Panc1 (cell line): Measurements from ENCODE around the gene UST. TPM values are rescaled to one million over a fixed set of nuclear protein-coding genes. Genes with fewer than 3 reads are reported as not detected.

ENCODE experiments used
- ATAC-seq: fragments of 200-7000 bp; cut with Tn5 transposase; 2 replicates; pipeline ENCODE4 v1.9.1; 2020; ENCODE audit warnings: mild to moderate bottlenecking, moderate library complexity
- BruUV-seq: library from RNA; stranded (reverse); fragments of 400-500 nt; replicated peaks from 2 replicates; lab custom pipeline; 2021; lab: Mats Ljungman, UMichigan
- CTCF ChIA-PET: fragments of 300-600 bp; sonication (Branson Sonifier 250); formaldehyde crosslinking; loops from one replicate; lab custom pipeline; 2022; ENCODE audit warnings: antibody characterized with exemption; lab: Charles Lee
- POLR2A ChIA-PET: fragments of 300-600 bp; sonication (Branson Sonifier 250); formaldehyde crosslinking; loops from one replicate; lab custom pipeline; 2022; ENCODE audit warnings: antibody characterized with exemption; lab: Charles Lee
- DNase-seq: peaks from one replicate; pipeline ENCODE4 v3.0.0-alpha.2; 2010; ENCODE audit warnings: low read depth, low spot score
- H3K27ac ChIP-seq: 2 replicates; pipeline ENCODE4 v1.5.1; 2011; ENCODE audit warnings: mild to moderate bottlenecking, low read length, inconsistent platforms
- H3K27me3 ChIP-seq: fragments of 200-500 bp; sonication (Bioruptor generic); 2 replicates; pipeline ENCODE4 v1.6.0; 2014; ENCODE audit warnings: low read length, inconsistent platforms; ENCODE audit not compliant: control insufficient read depth, insufficient read depth
- H3K36me3 ChIP-seq: fragments of 200-500 bp; sonication (Bioruptor generic); 2 replicates; pipeline ENCODE4 v1.5.1; 2014; ENCODE audit warnings: inconsistent platforms, mild to moderate bottlenecking, low read length, moderate library complexity; ENCODE audit not compliant: control insufficient read depth, insufficient read depth
- H3K4me1 ChIP-seq: 2 replicates; pipeline ENCODE4 v1.5.1; 2011; ENCODE audit warnings: inconsistent platforms, mild to moderate bottlenecking, low read length, moderate library complexity; ENCODE audit not compliant: control insufficient read depth, insufficient read depth
- H3K4me3 ChIP-seq, 2 experiments: 2 replicates each; pipeline ENCODE4 v1.5.1; 2011 to 2012; ENCODE audit warnings: low read depth in 2 of 2, low read length in 2 of 2, mild to moderate bottlenecking in 2 of 2, inconsistent platforms in 1 of 2, moderate library complexity in 1 of 2
- H3K9me3 ChIP-seq: fragments of 200-500 bp; sonication (Bioruptor generic); 2 replicates; pipeline ENCODE4 v1.5.1; 2014; ENCODE audit warnings: low read depth, mild to moderate bottlenecking, inconsistent platforms, low read length, moderate library complexity; ENCODE audit not compliant: control insufficient read depth, insufficient read depth
- CTCF ChIP-seq: fragments of 450-650 bp; IDR thresholded peaks from 2 replicates; pipeline ENCODE4 v1.5.1; 2017; ENCODE audit warnings: mild to moderate bottlenecking
- POLR2AphosphoS5 ChIP-seq: IDR thresholded peaks from 2 replicates; pipeline ENCODE4 v1.6.1; 2012; ENCODE audit warnings: mild to moderate bottlenecking, low read depth, low read length, moderate library complexity
- REST ChIP-seq, 2 experiments: IDR thresholded peaks; 2 replicates each; pipeline ENCODE4 v1.6.1; 2011 to 2012; ENCODE audit warnings: low read depth in 2 of 2, control low read depth in 1 of 2, low read length in 1 of 2, mild to moderate bottlenecking in 1 of 2, moderate library complexity in 1 of 2; ENCODE audit not compliant: insufficient read depth in 1 of 2
- SIN3A ChIP-seq: IDR thresholded peaks from 2 replicates; pipeline ENCODE4 v1.6.1; 2012; ENCODE audit warnings: low read depth, mild to moderate bottlenecking, low read length, moderate library complexity, borderline replicate concordance; ENCODE audit not compliant: insufficient read depth
- TCF7L2 ChIP-seq: IDR thresholded peaks from 2 replicates; pipeline ENCODE4 v1.6.1; 2011; ENCODE audit warnings: mild to moderate bottlenecking, low read depth, low read length, inconsistent platforms
- in situ Hi-C: cut with HindIII; loops from 2 replicates; pipeline ENCODE4 v1.10.0; 2016; ENCODE audit warnings: low sequenced_read_pairs, low pct_unique_long_range_greater_than_20kb
- intact Hi-C: fragments of 100-400 bp; cut with micrococcal nuclease; formaldehyde crosslinking; loops from one replicate; pipeline ENCODE4 v1.10.0; 2022; ENCODE audit not compliant: unreplicated experiment
- total RNA-seq: library from RNA; stranded (reverse); gene quantifications from one replicate; pipeline ENCODE4 v1.2.1, GENCODE V29; 2021; ENCODE audit not compliant: unreplicated experiment

Gene UST
- total RNA-seq, 1 experiment from 2014 or later, result 0.15 TPM

GRCh38 chr6:149065658-149066556 is 319.1 kb downstream of the UST start:
- CTCF ChIA-PET, result no interaction called here
- no peak overlapping the region for H3K27ac ChIP-seq
- no peaks in the 10 kb centered on the region for H3K36me3 ChIP-seq
- in situ Hi-C loops, result no loop called here
- TF ChIP-seq TCF7L2, result no peak
- TF ChIP-seq CTCF, result no peak
- TF ChIP-seq SIN3A, result no peak
- H3K4me3 ChIP-seq, result no peak overlapping the region
- peaks cover 5% of the 10 kb centered on the region; the same call in 1 of the 2 replicates for H3K4me1 ChIP-seq
- intact Hi-C loops, result no loop called here
- no TSS peak for BruUV-seq
- peaks cover 5% of the 10 kb centered on the region; the same call in 1 of the 2 replicates for H3K27me3 ChIP-seq
- DNase-seq (no peak), ATAC-seq (no peak)
- POLR2A ChIA-PET, result no interaction called here
- no peaks in the 10 kb centered on the region for H3K9me3 ChIP-seq

GRCh38 chr6:149071997-149072396 is 325.2 kb downstream of the UST start:
- ChIA-PET CTCF (no interaction called here), POLR2A (no interaction called here)
- Histone ChIP-seq H3K4me1 (peaks cover 4% of the 10 kb centered on the region; the same call in 1 of the 2 replicates), H3K27ac (no peak overlapping the region), H3K36me3 (no peaks in the 10 kb centered on the region), H3K4me3 (no peak overlapping the region), H3K27me3 (peaks cover 5% of the 10 kb centered on the region), H3K9me3 (no peaks in the 10 kb centered on the region)
- in situ Hi-C loops, result no loop called here
- intact Hi-C loops, result no loop called here
- ATAC-seq, result no peak
- BruUV-seq, result no TSS peak
- no peak for DNase-seq
- no peak for TF ChIP-seq SIN3A
- no peak for TF ChIP-seq REST (IDR thresholded peaks at IDR 0.05; ENCODE audit: insufficient read depth in 1 of 2, low read depth in 2 of 2, low read length in 1 of 2)

GRCh38 chr6:149074832-149075258 is 328.0 kb downstream of the UST start:
- DNase-seq (no peak), ATAC-seq (no peak)
- H3K27ac ChIP-seq, result no peak overlapping the region
- H3K27me3 ChIP-seq, result peaks cover under 1% of the 10 kb centered on the region
- intact Hi-C loops, result no loop called here
- H3K4me1 ChIP-seq, result peaks cover 4% of the 10 kb centered on the region; the same call in 1 of the 2 replicates
- BruUV-seq, result no TSS peak
- no peak for TF ChIP-seq REST (IDR thresholded peaks at IDR 0.05; ENCODE audit: insufficient read depth in 1 of 2, low read depth in 2 of 2, low read length in 1 of 2)
- no peak for TF ChIP-seq TCF7L2
- TF ChIP-seq POLR2AphosphoS5, result no peak
- no peak for TF ChIP-seq SIN3A
- no peak overlapping the region for H3K4me3 ChIP-seq
- in situ Hi-C loops, result no loop called here
- no peaks in the 10 kb centered on the region for H3K9me3 ChIP-seq
- CTCF ChIA-PET, result no interaction called here
- no peaks in the 10 kb centered on the region for H3K36me3 ChIP-seq
- POLR2A ChIA-PET, result interaction anchor here (0.7 kb wide), 1 partner anchor 14 kb away, joined by 3 read pairs; no protein-coding TSS in a partner anchor
